ENCODE measurements around the gene FUOM.
"Not testable (repeated sequence)": the region's sequence is repeated elsewhere in the genome, so short reads cannot be mapped to it uniquely, and the experiment has no call there.

FUOM gene

DNA sequence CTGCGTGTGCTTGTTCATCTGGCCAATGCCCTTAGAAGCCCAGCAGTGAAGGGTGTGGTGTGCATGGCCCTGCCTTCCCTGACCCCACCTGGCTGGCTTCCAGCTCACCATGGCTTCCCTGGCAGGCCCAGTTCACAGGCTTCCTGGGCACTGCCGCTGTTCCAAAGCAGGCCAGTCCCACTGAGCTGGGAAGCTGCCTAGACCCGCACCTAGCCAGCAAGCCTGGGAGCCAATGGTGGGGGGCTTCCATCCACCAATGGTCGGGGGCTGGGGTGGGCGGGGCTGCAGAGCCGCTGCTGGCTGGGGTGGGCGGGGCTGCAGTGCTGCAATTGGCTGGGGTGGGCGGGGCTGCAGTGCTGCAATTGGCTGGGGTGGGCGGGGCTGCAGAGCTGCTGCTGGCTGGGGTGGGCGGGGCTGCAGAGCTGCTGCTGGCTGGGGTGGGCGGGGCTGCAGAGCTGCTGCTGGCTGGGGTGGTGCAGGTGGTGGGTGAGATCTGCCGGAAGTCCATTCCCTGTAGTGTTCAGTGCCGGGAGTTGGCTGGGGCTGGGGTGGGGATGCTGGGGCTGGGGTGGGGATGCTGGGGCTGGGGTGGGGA is 33.5 kb downstream of the FUOM start:
- DNase-seq (ENCODE audit: low read depth) = no peak
- TF ChIP-seq, protein P1, sequence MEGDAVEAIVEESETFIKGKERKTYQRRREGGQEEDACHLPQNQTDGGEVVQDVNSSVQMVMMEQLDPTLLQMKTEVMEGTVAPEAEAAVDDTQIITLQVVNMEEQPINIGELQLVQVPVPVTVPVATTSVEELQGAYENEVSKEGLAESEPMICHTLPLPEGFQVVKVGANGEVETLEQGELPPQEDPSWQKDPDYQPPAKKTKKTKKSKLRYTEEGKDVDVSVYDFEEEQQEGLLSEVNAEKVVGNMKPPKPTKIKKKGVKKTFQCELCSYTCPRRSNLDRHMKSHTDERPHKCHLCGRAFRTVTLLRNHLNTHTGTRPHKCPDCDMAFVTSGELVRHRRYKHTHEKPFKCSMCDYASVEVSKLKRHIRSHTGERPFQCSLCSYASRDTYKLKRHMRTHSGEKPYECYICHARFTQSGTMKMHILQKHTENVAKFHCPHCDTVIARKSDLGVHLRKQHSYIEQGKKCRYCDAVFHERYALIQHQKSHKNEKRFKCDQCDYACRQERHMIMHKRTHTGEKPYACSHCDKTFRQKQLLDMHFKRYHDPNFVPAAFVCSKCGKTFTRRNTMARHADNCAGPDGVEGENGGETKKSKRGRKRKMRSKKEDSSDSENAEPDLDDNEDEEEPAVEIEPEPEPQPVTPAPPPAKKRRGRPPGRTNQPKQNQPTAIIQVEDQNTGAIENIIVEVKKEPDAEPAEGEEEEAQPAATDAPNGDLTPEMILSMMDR (conservative IDR thresholded peaks at IDR 0.05; ENCODE audit: low read depth, low read length) = no peak
- H3K4me3 ChIP-seq (ENCODE audit: low read length) = peak overlapping the region; percentile 48

DNA sequence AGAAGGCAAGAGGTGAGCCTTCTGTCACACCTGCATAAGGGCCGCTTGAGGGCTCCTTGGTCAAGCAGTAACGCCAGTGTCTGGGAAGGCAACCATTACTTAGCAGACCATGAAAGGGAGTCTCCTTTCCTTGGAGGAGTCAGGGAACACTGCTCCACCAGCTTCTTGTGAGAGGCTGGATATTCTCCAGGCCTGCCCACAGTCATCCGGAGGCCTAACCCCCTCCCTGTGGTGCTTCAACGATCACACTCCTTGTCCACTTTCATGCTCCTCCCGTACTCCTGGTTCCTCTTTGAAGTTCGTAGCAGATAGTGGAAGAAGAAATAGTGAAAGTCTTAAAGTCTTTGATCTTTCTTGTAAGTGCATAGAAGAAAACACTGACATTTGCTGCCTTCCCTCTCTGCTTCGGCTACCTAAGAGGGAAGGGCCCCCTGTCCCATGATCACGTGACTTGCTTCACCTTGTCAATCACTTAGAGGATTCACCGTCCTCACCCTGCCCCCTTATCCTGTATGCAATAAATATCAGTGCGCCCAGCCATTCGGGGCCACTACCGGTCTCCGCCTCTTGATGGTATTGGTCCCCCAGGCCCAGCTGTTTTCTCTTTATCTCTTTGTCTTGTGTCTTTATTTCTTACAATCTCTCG is 35.6 kb downstream of the FUOM start:
- not testable (repeated sequence) for DNase-seq (ENCODE audit: low read depth); H3K4me3 ChIP-seq (ENCODE audit: low read length)

DNA sequence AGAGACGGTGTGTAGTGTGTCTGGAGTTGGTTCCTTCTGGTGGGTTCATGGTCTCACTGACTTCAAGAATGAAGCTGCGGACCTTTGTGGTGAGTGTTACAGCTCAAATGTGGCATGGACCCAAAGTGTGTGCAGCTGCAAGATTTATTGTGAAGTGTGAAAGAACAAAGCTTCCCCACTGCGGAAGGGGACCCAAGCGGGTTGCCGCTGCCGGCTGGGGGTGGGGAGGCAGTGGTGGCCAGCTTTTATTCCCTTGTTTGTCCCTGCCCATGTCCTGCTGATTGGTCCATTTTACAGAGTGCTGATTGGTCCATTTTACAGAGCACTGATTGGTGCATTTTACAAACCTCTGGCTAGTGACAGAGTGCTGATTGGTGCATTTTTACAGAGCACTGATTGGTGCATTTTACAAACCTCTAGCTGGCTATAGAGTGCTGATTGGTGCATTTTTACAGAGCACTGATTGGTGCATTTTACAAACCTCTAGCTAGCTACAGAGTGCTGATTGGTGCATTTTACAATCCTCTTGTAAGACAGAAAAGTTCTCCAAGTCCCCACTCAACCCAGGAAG is 36.9 kb downstream of the FUOM start:
- H3K4me3 ChIP-seq (ENCODE audit: low read length); DNase-seq (ENCODE audit: low read depth): not testable (repeated sequence)

DNA sequence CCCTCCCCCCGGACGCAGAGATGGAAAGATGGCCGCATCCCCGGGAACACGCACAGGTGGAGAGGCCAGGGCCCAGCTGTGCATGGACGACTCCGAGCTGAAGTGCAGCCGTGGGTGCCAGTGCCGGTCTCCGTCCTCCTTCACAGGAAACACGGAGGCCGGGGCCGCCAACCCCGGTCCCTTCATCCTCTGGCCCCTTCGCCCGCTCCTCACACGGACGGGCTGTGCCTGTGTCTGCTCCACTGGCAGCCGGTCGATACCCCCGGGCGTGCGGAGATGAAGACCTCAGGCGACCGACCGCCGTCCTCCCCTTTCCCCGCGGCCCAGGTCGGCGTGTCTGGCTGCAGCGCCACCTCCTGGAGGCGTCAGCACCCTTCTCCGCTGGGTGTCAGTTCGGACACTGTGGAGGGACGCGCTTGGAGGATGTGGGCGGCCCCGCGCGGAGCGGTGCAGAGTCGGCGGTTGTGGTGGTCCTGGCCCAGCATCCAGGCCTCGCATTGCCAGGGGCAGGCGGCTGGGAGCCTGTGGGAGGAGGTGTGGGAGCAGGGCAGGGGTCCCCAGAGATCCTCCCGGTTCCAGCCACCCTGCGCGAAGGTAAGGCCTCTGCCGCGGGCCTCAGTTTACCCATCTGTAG is 39.2 kb downstream of the FUOM start:
- DNase-seq (ENCODE audit: low read depth) = no peak
- TF ChIP-seq, protein P1 (conservative IDR thresholded peaks at IDR 0.05; ENCODE audit: low read depth, low read length) = peak; percentile 86
- peak overlapping the region; percentile 49 for H3K4me3 ChIP-seq (ENCODE audit: low read length)

DNA sequence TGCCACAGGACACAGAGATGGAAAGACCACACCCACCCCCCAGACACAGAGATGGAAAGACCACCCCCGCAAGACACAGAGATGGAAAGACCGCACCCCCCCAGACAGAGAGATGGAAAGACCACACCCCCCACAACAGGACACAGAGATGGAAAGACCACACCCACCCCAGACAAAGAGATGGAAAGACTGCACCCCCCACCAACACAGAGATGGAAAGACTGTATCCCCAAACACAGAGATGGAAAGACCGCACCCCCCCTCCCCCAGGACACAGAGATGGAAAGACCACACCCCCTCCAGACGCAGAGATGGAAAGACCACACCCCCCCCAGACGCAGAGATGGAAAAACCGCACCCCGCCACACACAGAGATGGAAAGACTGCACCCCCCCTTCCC is 41.1 kb downstream of the FUOM start:
- DNase-seq (ENCODE audit: low read depth) = no peak
- TF ChIP-seq, protein P1 (conservative IDR thresholded peaks at IDR 0.05; ENCODE audit: low read depth, low read length) = no peak
- H3K4me3 ChIP-seq (ENCODE audit: low read length) = no peak overlapping the region

DNA sequence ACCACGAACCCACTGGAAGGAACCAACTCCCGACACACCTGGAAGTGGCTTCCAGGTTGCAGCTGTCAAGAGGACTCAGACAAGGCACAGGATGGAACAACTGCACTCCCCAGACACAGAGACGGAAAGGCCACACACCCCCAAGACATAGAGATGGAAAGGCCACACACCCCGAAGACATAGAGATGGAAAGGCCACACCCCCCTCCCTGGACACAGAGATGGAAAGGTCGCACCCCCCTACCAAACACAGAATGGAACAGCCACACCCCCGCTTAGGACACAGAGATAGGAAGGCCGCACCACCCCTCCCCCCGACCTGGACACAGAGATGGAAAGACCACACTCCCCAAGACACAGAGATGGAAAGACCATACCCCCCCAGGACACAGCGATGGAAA is 41.6 kb downstream of the FUOM start:
- H3K4me3 ChIP-seq (ENCODE audit: low read length) = no peak overlapping the region
- no peak for DNase-seq (ENCODE audit: low read depth)
- TF ChIP-seq, protein P1 (conservative IDR thresholded peaks at IDR 0.05; ENCODE audit: low read depth, low read length) = no peak

DNA sequence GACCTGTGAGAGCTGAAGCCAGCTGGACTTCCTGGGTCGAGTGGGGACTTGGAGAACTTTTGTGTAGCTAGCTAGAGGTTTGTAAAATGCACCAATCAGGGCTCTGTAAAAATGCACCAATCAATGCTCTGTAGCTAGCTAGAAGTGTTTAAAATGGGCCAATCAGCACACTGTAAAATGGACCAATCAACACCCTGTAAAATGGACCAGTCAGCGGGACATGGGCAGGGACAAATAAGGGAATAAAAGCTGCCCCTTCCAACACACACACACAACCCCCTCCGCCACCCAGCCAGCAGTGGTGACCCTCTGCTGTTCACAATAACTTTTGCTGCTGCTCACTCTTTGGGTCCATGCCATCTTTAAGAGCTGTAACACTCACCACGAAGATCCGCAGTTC is 42.0 kb downstream of the FUOM start:
- no peak overlapping the region for H3K4me3 ChIP-seq (ENCODE audit: low read length)
- TF ChIP-seq, protein P1 (conservative IDR thresholded peaks at IDR 0.05; ENCODE audit: low read depth, low read length) = no peak
- DNase-seq (ENCODE audit: low read depth) = no peak

DNA sequence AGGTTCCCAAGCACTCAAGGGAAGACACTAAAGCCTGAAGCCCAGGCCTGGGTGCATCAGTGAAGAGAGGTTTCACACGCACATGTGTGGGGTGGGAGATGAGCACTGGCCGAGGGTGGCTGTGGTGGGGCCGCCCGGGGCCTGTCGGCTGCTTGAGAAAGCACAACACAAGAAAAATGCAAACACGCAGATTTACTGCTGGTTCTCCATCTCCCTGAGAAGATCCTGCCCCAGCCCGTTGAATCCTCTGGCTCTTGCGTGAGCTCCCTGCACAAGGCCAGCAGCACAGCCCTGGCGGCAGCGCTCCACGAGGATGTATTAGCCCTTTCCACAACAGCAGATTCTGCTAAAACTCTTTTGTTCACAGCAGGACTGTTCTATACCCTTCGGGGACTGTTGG is 42.9 kb downstream of the FUOM start:
- TF ChIP-seq, protein P1 (conservative IDR thresholded peaks at IDR 0.05; ENCODE audit: low read depth, low read length) = no peak
- DNase-seq (ENCODE audit: low read depth) = no peak
- no peak overlapping the region for H3K4me3 ChIP-seq (ENCODE audit: low read length)
